HTERT RPE-1 (cell line): Measurements from ENCODE around the gene PAX5.

Experiments
- in situ Hi-C: fragments of 300-500 bp; cut with MboI; formaldehyde crosslinking; loops from 4 replicates; pipeline ENCODE4 v1.14.3; 2020; ENCODE audit warnings: low sequenced_read_pairs

The PAX5 gene

DNA sequence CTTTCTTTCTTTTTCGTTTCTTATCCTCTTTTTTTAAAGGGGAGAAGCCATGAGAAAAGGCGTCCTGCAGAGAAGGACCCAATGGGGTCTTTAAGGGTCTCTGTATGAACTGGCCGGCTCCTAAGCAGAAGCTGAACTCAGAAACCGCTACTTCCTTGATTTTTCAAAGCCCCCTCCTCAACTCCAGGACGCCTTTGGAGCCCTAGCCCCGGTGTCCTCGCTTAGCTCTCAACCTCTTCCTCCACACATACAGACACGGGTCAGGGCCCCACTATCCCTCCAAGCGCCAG, 8.3 kb downstream of the PAX5 start:
- in situ Hi-C loops, result no loop called here

- in situ Hi-C loops, result no loop called here
Measured at GRCh38 chr9:37025071-37025822, 8.8 kb downstream of the PAX5 start.

GRCh38 chr9:37017546-37017945, 16.5 kb downstream of the PAX5 start:
- in situ Hi-C loops, result no loop called here

- in situ Hi-C loops, result no loop called here
Measured at GRCh38 chr9:37011530-37011929, 22.5 kb downstream of the PAX5 start.

DNA sequence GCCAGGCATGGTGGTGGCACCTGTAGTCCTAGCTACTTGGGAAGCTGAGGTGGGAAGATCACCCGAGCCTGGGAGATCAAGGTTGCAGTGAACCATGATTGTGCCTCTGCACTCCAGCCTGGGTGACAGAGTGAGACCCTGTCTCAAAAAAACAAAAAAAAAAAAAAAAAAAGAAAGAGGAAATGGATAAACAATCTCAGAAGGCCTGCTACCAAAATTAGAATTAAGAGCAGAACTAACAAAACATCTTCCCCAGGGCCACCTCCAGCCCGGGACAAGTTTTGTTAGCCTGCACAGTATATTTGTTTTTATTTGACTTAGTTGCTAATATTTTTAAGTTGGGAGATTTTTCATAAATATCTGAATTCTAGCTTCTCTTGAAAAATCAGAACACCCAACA, 23.1 kb downstream of the PAX5 start:
- in situ Hi-C loops, result no loop called here

DNA sequence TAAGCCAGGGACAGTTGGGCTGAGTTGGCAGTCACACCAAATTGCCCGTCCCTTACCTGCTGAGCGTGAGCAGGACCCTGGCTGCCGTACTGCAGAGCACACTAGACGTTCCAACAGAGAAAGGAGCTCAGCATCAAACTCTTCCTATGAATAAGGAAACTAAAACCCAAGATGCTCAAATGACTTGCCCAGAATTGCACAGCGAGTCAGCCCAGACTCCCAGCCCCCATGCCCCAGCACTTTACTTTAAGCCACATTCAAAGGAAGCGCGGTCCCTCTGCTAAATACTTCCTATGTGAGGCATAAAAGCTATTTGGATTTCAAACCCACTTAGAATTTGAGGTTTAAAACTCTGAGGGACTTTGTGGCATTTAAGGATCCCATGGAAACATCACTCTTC, 23.9 kb downstream of the PAX5 start:
- in situ Hi-C loops, result no loop called here

- in situ Hi-C loops, result no loop called here
Measured at GRCh38 chr9:37007295-37007694, 26.8 kb downstream of the PAX5 start.

- in situ Hi-C loops, result no loop called here
Measured at GRCh38 chr9:37005517-37006140, 28.4 kb downstream of the PAX5 start.

DNA sequence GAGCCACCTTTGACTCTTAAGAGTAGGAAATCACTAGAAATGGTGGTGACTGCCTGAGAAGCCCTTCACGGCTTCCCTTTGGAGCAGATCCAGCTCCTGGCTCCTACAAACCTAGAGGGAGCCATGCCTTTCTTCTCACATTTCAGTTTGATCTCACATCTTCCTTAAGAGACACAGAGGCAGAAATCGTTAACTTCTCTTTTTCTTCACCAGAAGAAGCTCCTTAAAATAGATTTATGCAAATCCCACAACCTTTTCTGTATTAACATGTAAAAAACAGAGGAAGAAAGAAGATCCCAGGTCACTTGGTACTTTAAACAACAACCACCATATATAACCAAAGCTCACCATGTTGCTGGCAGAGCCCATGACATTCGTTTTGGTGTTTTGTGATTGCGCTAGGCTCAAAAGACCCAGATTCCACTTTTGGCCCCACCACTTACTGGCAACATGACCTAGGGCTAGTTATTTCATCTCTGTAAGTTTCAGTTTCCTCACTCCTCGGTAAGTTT, 29.6 kb downstream of the PAX5 start:
- in situ Hi-C loops, result no loop called here

GRCh38 chr9:37002413-37003217, 31.5 kb downstream of the PAX5 start:
- in situ Hi-C loops, result no loop called here

GRCh38 chr9:37002036-37002412, 32.0 kb downstream of the PAX5 start:
- in situ Hi-C loops, result no loop called here

GRCh38 chr9:37001459-37001858, 32.6 kb downstream of the PAX5 start:
- in situ Hi-C loops, result no loop called here

DNA sequence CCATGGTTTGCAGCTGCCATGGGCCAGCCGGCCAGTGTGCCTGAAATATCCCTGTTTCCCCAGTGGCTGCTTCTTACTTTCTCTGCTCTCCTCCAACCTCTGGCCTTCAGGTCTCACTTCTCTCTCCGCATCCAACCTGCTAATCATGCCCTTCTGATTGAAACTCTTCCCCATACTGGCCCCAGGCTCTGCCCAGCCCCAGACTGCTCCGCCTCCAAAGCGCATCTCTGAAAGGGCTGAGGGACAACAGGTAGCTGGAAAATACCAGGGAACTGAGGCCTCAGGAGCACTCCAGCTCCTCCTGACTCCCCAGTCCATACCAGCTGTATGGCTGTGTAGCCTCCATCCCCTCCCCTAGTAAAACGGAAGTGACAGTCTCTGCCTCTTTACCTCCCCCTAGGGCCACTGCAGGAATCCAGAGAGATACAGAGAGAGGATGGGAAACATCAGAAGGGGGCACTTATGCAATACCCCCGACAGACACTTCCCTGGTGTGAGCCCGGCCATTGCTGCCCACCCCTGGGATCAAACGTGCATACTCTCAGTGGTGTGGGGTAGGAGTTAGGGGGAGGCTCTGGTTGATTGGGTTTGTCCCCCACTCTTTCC, 34.2 kb downstream of the PAX5 start:
- in situ Hi-C loops, result no loop called here

GRCh38 chr9:36997414-36997813, 36.7 kb downstream of the PAX5 start:
- in situ Hi-C loops, result no loop called here

DNA sequence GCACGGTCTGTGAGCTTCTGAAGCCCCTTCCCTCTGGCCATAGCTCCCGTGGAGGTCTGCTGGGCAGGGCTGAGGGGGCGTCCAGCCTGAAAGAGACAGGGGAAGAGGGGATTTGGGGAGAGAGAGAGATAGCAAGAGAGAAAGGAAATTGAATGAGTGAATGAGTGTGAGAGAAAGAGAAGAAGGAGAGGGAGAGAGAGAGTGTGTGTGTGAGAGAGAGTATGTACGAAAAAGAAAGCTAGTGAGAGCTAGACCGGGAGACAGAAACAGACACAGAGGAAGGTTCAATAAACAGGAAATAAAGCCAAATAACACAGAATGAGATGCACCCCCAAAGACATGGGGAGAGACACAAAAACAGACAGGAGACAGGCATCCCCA, 37.4 kb downstream of the PAX5 start:
- in situ Hi-C loops, result no loop called here

GRCh38 chr9:36995927-36996705, 38.0 kb downstream of the PAX5 start:
- in situ Hi-C loops, result no loop called here

DNA sequence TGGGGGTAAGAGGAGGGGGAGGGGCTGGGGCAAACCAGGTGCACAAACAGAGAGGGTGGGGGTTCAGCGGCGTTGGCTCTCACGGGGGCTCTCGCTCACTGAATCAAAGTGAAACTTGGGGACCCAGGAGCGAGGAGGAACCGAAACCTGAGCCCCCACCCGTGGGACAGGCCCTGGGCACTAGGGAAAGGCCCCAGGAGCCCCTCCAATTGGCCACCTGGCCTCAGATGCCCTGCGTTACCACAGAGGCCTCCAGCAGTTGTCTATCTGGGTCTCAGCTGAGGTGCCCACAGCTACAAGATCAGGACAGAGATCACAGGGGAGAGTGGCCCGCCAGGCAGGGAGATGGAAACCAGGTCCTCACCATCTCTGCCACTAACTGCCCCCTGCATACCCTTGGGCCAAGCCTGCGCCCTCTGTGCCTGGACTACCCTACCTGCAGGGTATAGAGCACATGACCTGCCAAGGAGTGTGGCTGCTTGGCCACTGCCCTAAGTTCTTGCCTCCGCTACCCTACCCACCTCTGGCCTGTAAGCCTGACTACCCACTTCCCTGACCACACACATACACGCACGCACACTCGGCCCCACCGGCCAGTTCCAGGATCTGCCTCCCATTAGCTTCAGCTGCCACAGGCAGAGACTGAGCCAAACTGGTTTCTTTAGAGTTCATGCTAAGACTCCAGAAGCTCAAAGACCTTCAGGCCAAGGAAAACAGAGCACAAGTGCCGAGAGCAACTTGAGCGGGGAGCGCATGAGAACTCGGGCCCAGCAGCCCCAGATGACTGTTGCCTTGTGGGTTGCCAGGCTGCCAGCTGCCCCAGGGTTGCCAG, 39.9 kb downstream of the PAX5 start:
- in situ Hi-C loops, result no loop called here

DNA sequence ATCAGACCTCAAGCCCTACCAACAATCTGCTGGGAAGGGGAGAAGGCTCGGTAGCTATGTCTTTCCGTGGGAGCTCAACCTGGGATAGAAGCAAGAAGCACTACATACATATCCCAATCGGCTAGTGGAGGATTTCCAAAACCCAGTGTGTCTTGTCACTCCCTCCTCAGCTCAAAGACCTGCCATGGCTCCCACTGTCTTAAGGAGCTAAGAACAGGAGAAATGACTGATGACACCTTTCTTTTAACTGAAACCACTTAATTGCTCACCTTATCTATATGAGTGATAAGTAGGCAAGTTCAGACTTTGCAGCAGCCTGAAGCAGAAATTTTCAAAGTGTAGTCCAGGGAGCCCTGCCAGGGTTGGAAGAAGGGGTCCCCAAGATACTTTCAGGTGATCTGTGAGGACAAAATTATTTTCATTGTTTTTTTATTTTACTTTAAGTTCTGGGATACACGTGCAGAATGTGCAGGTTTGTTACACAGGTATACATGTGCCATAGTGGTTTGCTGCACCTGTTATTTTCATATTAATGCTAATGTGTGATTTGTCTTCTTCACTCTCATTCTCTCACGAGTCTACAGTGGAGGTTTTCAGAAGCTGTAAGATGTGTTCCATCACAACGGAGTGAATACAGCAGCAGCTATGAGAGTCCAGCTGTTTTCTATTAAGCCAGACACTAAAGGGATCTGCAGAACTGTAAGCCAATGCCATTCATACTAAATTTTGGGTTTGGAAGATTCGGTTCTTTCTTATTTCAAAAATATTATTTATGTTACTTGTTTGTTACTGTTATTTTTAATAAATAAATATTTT, 41.4 kb downstream of the PAX5 start:
- in situ Hi-C loops, result no loop called here

GRCh38 chr9:36991516-36992134, 42.4 kb downstream of the PAX5 start:
- in situ Hi-C loops, result no loop called here
